Uterus (tissue), 2 donors: ENCODE data around the gene SYT12.

Experiments used
- POLR2A ChIP-seq, 2 donors: fragments of 450-650 bp; IDR thresholded peaks; one replicate each; pipeline ENCODE4 v1.6.1; 2016; ENCODE audit warnings: antibody characterized with exemption in 2 of 2, mild to moderate bottlenecking in 1 of 2, moderate library complexity in 1 of 2
- TF ChIP-seq, protein P1 (sequence below), 4 experiments: fragments of 200-600 bp in 2 of 4; fragments of 450-650 bp in 2 of 4; sonication (generic) in 2 of 4; IDR thresholded peaks; one replicate each; pipeline ENCODE4 v1.5.1; 2016 to 2019; ENCODE audit warnings: antibody characterized with exemption in 4 of 4, mild to moderate bottlenecking in 2 of 4, moderate library complexity in 1 of 4

DNA sequence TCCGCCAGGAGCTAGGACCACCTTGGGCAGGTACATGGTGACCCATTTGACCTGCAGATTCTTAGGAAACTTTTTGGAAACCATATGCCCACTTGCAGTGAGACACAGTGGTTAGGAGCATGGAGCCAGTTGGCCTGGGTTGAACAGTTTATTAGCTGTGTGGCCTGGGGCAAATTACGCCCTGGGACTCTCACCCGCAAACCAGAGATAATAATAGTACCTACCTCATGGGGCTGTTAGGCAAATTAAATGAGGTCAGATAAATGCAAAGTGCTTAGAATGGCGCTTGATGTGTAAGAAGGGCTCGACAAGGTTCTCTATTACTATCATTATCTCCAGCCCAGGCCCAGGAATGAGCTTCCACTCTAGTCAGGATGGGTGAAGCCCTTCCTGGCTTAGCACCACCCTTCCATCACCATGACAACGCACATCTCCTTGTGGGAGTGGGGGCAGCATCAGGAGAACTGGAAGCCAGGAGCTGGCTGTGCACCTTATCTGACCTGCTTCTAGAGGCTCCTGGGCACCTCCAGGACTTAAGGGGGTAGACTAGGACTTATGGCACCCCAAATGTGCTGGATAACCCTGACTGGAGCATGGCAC lies 5.1 kb downstream of the SYT12 start:
- TF ChIP-seq POLR2A (IDR thresholded peaks at IDR 0.05), result no peak
- TF ChIP-seq, protein P1, sequence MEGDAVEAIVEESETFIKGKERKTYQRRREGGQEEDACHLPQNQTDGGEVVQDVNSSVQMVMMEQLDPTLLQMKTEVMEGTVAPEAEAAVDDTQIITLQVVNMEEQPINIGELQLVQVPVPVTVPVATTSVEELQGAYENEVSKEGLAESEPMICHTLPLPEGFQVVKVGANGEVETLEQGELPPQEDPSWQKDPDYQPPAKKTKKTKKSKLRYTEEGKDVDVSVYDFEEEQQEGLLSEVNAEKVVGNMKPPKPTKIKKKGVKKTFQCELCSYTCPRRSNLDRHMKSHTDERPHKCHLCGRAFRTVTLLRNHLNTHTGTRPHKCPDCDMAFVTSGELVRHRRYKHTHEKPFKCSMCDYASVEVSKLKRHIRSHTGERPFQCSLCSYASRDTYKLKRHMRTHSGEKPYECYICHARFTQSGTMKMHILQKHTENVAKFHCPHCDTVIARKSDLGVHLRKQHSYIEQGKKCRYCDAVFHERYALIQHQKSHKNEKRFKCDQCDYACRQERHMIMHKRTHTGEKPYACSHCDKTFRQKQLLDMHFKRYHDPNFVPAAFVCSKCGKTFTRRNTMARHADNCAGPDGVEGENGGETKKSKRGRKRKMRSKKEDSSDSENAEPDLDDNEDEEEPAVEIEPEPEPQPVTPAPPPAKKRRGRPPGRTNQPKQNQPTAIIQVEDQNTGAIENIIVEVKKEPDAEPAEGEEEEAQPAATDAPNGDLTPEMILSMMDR (IDR thresholded peaks at IDR 0.05), result no peak
